ENCODE results near the gene TP53TG5.

The TP53TG5 gene

DNA sequence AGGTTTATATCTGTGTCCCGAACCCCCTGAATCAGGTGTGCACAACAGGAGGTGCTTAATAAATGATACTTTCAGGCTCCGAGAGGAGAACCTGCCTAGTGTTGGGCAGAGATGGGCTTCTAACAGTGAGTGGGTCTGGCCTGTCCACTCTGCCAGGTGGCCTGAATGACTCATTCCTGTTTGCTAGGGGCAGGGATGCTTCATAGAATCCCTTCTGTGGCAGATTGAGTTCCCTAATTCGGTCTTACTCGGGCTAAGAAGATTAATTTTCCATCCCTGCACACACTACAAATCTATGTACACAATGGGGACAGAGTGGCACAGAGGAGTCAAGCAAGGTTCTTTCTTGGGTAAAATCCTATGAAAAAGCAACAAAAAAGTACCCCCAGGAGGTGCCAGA lies 49.7 kb downstream of the TP53TG5 start:
- DNase-seq (ENCODE audit: low read depth in 1 of 2, low spot score in 1 of 2) = no peak

DNA sequence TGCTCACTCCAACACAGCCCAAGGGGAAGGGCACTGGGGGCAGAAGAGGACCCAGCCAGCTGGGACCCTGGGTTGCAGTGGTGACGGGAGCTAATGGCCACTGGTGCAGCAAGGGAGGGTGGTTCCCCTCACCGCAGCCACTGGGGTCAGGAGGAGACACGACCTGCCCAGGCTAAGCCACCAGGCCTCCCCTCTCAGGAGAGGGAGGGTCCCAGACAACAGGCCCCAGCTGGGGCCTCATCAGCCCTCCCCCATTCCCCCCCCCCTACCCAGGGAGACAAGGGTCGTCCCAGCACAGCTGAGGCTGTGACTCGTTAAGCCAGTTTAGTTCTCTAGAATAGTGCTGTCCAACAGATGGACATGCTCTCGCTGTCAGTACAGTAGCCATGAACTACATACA lies 52.8 kb downstream of the TP53TG5 start:
- DNase-seq (ENCODE audit: low read depth in 1 of 2, low spot score in 1 of 2) = no peak

DNA sequence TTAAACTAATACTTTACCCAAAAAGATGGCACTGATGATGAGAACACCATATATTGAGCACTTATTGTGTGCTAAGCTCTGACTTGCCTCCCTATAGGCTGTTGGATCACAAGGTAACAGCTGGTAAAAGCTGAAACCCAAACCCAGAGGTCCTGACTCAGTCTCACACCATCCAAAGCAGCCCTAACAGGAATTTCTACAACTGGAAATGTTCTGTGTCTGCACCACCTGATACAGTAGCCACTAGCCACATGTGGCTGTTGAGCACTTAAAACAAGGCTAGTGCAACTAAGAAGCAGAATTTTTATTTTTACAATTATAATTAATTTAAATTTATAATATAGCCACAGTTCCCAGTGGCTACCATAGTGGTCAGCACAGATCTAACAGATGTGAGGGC lies 54.4 kb downstream of the TP53TG5 start:
- no peak for DNase-seq (ENCODE audit: low read depth in 1 of 2, low spot score in 1 of 2)

DNA sequence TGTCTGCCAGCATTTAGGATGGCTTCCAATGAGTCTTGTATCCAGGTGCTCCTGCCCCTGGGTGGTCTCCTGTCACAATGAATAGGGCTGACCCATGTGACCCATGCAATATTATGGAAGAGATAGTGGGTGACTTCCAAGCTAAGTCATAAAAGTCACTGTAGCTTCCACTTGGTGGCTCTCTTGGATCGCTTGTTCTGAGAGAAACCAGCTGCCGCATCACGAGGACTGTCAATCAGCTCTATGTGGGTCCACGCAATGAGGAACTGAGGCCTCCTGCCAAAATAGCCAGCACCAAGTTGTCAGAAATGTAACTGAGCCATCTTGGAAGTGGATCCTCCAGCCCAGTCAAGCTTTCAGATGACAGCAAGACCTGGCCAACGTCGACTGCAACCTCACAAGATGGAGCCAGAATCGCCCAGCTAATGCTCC lies 55.2 kb downstream of the TP53TG5 start:
- no peak for DNase-seq (ENCODE audit: low read depth in 1 of 2, low spot score in 1 of 2)

Data from activated CD4-positive, alpha-beta T cell treated with anti-CD3 and anti-CD28 coated beads, Interleukin-2, amount 50 U/mL, for 24 hours (primary cell).